Mucosa of rectum (tissue), 2 donors: Measurements from ENCODE around the gene CTTN.

ENCODE experiments used
- H3K27ac ChIP-seq, 2 donors: one replicate each; pipeline ENCODE4 v1.7.0; 2013; ENCODE audit warnings: inconsistent platforms in 2 of 2, low read depth in 2 of 2, low read length in 2 of 2
- H3K27me3 ChIP-seq, 2 donors: one replicate each; pipeline ENCODE4 v1.7.0; 2013; ENCODE audit warnings: low read length in 2 of 2; ENCODE audit not compliant: control insufficient read depth in 2 of 2, insufficient read depth in 2 of 2
- H3K36me3 ChIP-seq, 2 donors: one replicate each; pipeline ENCODE4 v1.7.0; 2013; ENCODE audit warnings: low read length in 2 of 2; ENCODE audit not compliant: control insufficient read depth in 2 of 2, insufficient read depth in 2 of 2
- H3K4me1 ChIP-seq, 2 donors: one replicate each; pipeline ENCODE4 v1.7.0; 2013; ENCODE audit warnings: low read length in 2 of 2, mild to moderate bottlenecking in 1 of 2; ENCODE audit not compliant: control insufficient read depth in 2 of 2, insufficient read depth in 2 of 2
- H3K4me3 ChIP-seq, 2 donors: one replicate each; pipeline ENCODE4 v1.7.0; 2013; ENCODE audit warnings: low read length in 2 of 2
- H3K9ac ChIP-seq, 2 donors: one replicate each; pipeline ENCODE4 v1.7.0; 2013; ENCODE audit warnings: low read length in 2 of 2, low read depth in 1 of 2, mild to moderate bottlenecking in 1 of 2
- H3K9me3 ChIP-seq, 2 donors: one replicate each; pipeline ENCODE4 v1.7.0; 2013; ENCODE audit warnings: low read length in 2 of 2; ENCODE audit not compliant: control insufficient read depth in 2 of 2
- donor health status: healthy.
- donor health status: Normal muscosa, but diverticular disease.

CTTN gene

GRCh38 chr11:70397983-70398833 lies at the start of gene CTTN:
TSS of gene CTTN (plus strand) at chr11:70398529. CDS start at chr11:70407298, 8,769 bp downstream.
- Histone ChIP-seq H3K4me1 (peaks cover 16 to 21% of the 10 kb centered on the region in 2 donors), H3K36me3 (no peaks in the 10 kb centered on the region), H3K27ac (peak within 1 kb of the TSS; percentile 76), H3K9me3 (no peaks in the 10 kb centered on the region), H3K27me3 (peaks cover 0 to 2% of the 10 kb centered on the region in 2 donors), H3K9ac (peak within 1 kb of the TSS; percentile 76 to 84), H3K4me3 (peak within 1 kb of the TSS; percentile 65 to 77)

GRCh38 chr11:70348608-70349007 lies 49.7 kb upstream of the CTTN start:
- no peaks in the 10 kb centered on the region for H3K9me3 ChIP-seq
- H3K27me3 ChIP-seq: no peaks in the 10 kb centered on the region
- H3K4me3 ChIP-seq: no peak overlapping the region
- no peak overlapping the region for H3K9ac ChIP-seq
- no peaks in the 10 kb centered on the region for H3K4me1 ChIP-seq
- peaks cover 41 to 57% of the 10 kb centered on the region in 2 donors for H3K36me3 ChIP-seq
- H3K27ac ChIP-seq: no peak overlapping the region

DNA sequence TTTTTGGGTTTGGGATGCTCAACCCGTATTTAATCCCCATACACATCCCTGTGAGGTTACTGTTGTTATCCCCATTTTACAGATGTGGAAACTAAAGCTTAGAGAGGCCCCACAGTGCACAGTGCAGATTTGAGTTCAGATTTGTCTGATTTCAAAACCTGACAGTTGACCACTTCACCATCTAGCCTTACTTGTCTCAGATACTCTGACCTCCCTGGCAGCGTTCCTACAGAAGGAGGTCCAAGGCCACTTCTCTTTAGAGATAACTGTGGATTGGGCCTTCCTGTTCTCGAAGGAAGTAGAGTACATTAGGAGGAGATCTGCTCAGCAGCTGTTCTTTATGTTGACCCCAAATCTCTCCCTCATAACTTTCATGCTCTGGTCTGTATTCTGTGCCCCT lies 46.7 kb upstream of the CTTN start:
- no peak overlapping the region for H3K27ac ChIP-seq
- no peaks in the 10 kb centered on the region for H3K9me3 ChIP-seq
- H3K9ac ChIP-seq: no peak overlapping the region
- no peak overlapping the region for H3K4me3 ChIP-seq
- no peaks in the 10 kb centered on the region for H3K27me3 ChIP-seq
- H3K36me3 ChIP-seq: peaks cover 46 to 66% of the 10 kb centered on the region in 2 donors
- H3K4me1 ChIP-seq: no peaks in the 10 kb centered on the region

GRCh38 chr11:70352100-70352499 lies 46.2 kb upstream of the CTTN start:
- Histone ChIP-seq H3K9me3 (no peaks in the 10 kb centered on the region), H3K4me3 (no peak overlapping the region), H3K27me3 (no peaks in the 10 kb centered on the region), H3K9ac (no peak overlapping the region), H3K27ac (no peak overlapping the region), H3K4me1 (no peaks in the 10 kb centered on the region), H3K36me3 (peaks cover 50 to 70% of the 10 kb centered on the region in 2 donors)

DNA sequence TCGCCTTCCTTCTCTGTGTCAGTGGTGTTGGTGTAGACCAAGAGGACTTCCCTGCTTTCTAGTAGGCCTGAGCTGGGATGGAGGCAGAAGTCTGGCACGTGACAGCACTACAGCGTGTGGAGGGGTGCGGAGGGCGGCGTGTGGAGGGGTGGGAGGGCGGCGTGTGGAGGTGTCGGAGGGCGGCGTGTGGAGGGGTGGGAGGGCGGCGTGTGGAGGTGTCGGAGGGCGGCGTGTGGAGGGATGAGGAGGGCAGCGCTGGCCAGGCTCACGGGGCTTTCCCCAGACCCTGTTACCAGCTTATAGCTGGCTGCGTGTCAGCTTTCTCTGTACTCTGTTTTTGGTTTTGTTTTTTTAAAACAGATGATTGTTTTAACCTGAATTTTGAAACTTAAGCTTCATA lies 45.7 kb upstream of the CTTN start:
- Histone ChIP-seq H3K9ac (no peak overlapping the region), H3K27me3 (no peaks in the 10 kb centered on the region), H3K4me3 (no peak overlapping the region), H3K4me1 (no peaks in the 10 kb centered on the region), H3K9me3 (no peaks in the 10 kb centered on the region), H3K36me3 (peaks cover 52 to 71% of the 10 kb centered on the region in 2 donors), H3K27ac (no peak overlapping the region)

DNA sequence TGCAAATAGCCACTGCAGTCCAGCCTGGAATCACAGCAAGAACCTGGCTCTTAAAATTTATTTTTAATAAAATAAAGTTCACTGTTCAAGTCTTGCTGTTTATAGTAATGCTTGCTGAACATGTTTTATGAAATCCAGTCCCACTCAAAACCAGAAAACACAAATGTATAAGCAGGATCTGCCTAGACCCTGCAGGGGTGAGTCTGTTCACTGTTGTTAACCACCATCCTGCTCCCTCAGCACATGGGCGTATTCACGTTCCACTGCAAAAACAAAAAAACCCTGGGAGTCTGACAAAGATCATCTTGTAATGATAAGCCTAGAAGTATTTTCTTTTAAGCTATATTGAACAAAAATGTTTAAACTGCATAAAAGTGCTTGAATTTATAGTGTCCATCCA lies 45.0 kb upstream of the CTTN start:
- Histone ChIP-seq H3K4me3 (no peak overlapping the region), H3K9me3 (no peaks in the 10 kb centered on the region), H3K27me3 (no peaks in the 10 kb centered on the region), H3K27ac (no peak overlapping the region), H3K9ac (no peak overlapping the region), H3K4me1 (no peaks in the 10 kb centered on the region), H3K36me3 (peaks cover 53 to 67% of the 10 kb centered on the region in 2 donors)

GRCh38 chr11:70353900-70354568 lies 44.3 kb upstream of the CTTN start:
- no peak overlapping the region for H3K9ac ChIP-seq
- H3K36me3 ChIP-seq: peaks cover 53 to 71% of the 10 kb centered on the region in 2 donors
- H3K27ac ChIP-seq: no peak overlapping the region
- no peaks in the 10 kb centered on the region for H3K27me3 ChIP-seq
- no peak overlapping the region for H3K4me3 ChIP-seq
- H3K9me3 ChIP-seq: no peaks in the 10 kb centered on the region
- no peaks in the 10 kb centered on the region for H3K4me1 ChIP-seq

GRCh38 chr11:70354629-70355028 lies 43.7 kb upstream of the CTTN start:
- no peak overlapping the region for H3K9ac ChIP-seq
- no peak overlapping the region for H3K4me3 ChIP-seq
- H3K36me3 ChIP-seq: peaks cover 52 to 71% of the 10 kb centered on the region in 2 donors
- no peaks in the 10 kb centered on the region for H3K27me3 ChIP-seq
- no peaks in the 10 kb centered on the region for H3K4me1 ChIP-seq
- no peaks in the 10 kb centered on the region for H3K9me3 ChIP-seq
- no peak overlapping the region for H3K27ac ChIP-seq

DNA sequence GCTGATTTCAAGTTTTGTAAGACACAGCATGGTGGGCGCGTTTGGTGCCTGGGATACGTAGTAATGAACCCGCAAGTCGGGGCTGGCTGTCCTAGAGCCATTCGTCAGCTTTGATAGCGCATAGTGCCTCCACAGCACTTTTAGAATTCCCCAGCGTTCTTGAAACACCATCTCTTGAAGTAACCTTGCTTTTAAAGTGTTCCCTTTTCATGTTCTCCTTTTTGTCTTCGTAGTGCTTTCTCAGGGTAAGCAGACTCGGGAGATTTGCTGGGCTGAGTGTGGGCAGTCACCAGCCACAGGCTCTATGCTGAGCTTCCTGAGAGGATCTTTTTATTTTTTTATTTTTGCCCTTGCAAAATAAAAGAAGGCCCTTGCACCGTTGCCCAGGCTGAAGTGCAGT lies 39.6 kb upstream of the CTTN start:
- H3K9ac ChIP-seq: no peak overlapping the region

GRCh38 chr11:70359451-70360205 lies 38.7 kb upstream of the CTTN start:
- Histone ChIP-seq H3K27me3 (no peaks in the 10 kb centered on the region), H3K36me3 (peaks cover 57 to 58% of the 10 kb centered on the region in 2 donors), H3K27ac (no peak overlapping the region), H3K9me3 (no peaks in the 10 kb centered on the region), H3K9ac (no peak overlapping the region), H3K4me3 (no peak overlapping the region), H3K4me1 (no peaks in the 10 kb centered on the region)

More for the DNA sequence above, 39.6 kb upstream of the CTTN start:
- no peaks in the 10 kb centered on the region for H3K9me3 ChIP-seq
- H3K4me1 ChIP-seq: no peaks in the 10 kb centered on the region
- H3K27me3 ChIP-seq: no peaks in the 10 kb centered on the region
- no peak overlapping the region for H3K27ac ChIP-seq
- peaks cover 62 to 66% of the 10 kb centered on the region in 2 donors for H3K36me3 ChIP-seq
- no peak overlapping the region for H3K4me3 ChIP-seq
